Neutrophil (primary cell): Measurements from ENCODE around the gene PCK1.

Experiments used
- H3K27ac ChIP-seq: fragments of 200-600 bp; sonication (generic); 2 replicates; pipeline ENCODE4 v1.5.1; 2016; ENCODE audit warnings: mild to moderate bottlenecking, moderate library complexity
- H3K27me3 ChIP-seq: fragments of 200-600 bp; sonication (generic); 2 replicates; pipeline ENCODE4 v1.6.0; 2016; ENCODE audit warnings: mild to moderate bottlenecking
- H3K36me3 ChIP-seq: fragments of 200-600 bp; sonication (generic); 2 replicates; pipeline ENCODE4 v1.5.1; 2017
- H3K4me1 ChIP-seq, 2 experiments: fragments of 200-600 bp in 1 of 2; sonication (generic) in 1 of 2; 1 replicate in 1 of 2; 2 replicates in 1 of 2; pipeline versions ENCODE4 v1.5.1 to v1.6.1; 2013 to 2016; ENCODE audit warnings: low read depth in 1 of 2, low read length in 1 of 2, mild to moderate bottlenecking in 1 of 2, moderate library complexity in 1 of 2; ENCODE audit not compliant: control insufficient read depth in 1 of 2, insufficient read depth in 1 of 2
- H3K4me3 ChIP-seq, 2 experiments: fragments of 200-600 bp in 1 of 2; sonication (generic) in 1 of 2; 1 replicate in 1 of 2; 2 replicates in 1 of 2; pipeline ENCODE4 v1.5.1; 2013 to 2016; ENCODE audit warnings: low read depth in 1 of 2, low read length in 1 of 2, mild to moderate bottlenecking in 1 of 2, moderate library complexity in 1 of 2
- H3K9me3 ChIP-seq: fragments of 200-600 bp; sonication (generic); 2 replicates; pipeline ENCODE4 v1.5.1; 2016
- CTCF ChIP-seq: fragments of 200-600 bp; sonication (generic); IDR thresholded peaks from 2 replicates; pipeline ENCODE4 v1.5.1; 2016; ENCODE audit warnings: antibody characterized with exemption

PCK1 gene

GRCh38 chr20:57568960-57569359, 8.1 kb downstream of the PCK1 start:
- H3K36me3 ChIP-seq = no peaks in the 10 kb centered on the region
- H3K27ac ChIP-seq = no peak overlapping the region
- no peak for TF ChIP-seq CTCF
- H3K4me1 ChIP-seq = no peaks in the 10 kb centered on the region
- H3K9me3 ChIP-seq = no peaks in the 10 kb centered on the region
- peaks cover 62% of the 10 kb centered on the region for H3K27me3 ChIP-seq
- H3K4me3 ChIP-seq = no peak overlapping the region

GRCh38 chr20:57570145-57570850, 9.4 kb downstream of the PCK1 start:
- Histone ChIP-seq H3K4me1 (no peaks in the 10 kb centered on the region), H3K36me3 (no peaks in the 10 kb centered on the region), H3K9me3 (no peaks in the 10 kb centered on the region), H3K27ac (no peak overlapping the region), H3K4me3 (no peak overlapping the region), H3K27me3 (peaks cover 76% of the 10 kb centered on the region)
- TF ChIP-seq CTCF = no peak

- no peaks in the 10 kb centered on the region for H3K4me1 ChIP-seq
- no peaks in the 10 kb centered on the region for H3K9me3 ChIP-seq
- no peak overlapping the region for H3K27ac ChIP-seq
- no peak for TF ChIP-seq CTCF
- H3K4me3 ChIP-seq = no peak overlapping the region
- peaks cover 82% of the 10 kb centered on the region for H3K27me3 ChIP-seq
- H3K36me3 ChIP-seq = no peaks in the 10 kb centered on the region
These were observed 10.0 kb downstream of the PCK1 start for GRCh38 chr20:57570920-57571319.

GRCh38 chr20:57571782-57572416, 11.0 kb downstream of the PCK1 start:
- H3K27me3 ChIP-seq = peaks cover 85% of the 10 kb centered on the region
- H3K9me3 ChIP-seq = no peaks in the 10 kb centered on the region
- H3K36me3 ChIP-seq = no peaks in the 10 kb centered on the region
- no peak for TF ChIP-seq CTCF
- no peaks in the 10 kb centered on the region for H3K4me1 ChIP-seq
- no peak overlapping the region for H3K27ac ChIP-seq
- no peak overlapping the region for H3K4me3 ChIP-seq

- peaks cover 86% of the 10 kb centered on the region for H3K27me3 ChIP-seq
- H3K4me3 ChIP-seq = no peak overlapping the region
- no peaks in the 10 kb centered on the region for H3K4me1 ChIP-seq
- no peaks in the 10 kb centered on the region for H3K36me3 ChIP-seq
- TF ChIP-seq CTCF = no peak
- H3K9me3 ChIP-seq = no peaks in the 10 kb centered on the region
- H3K27ac ChIP-seq = no peak overlapping the region
These were observed 12.3 kb downstream of the PCK1 start for GRCh38 chr20:57573242-57573641.
